Activated CD4-positive, alpha-beta T cell treated with anti-CD3 and anti-CD28 coated beads for 36 hours (primary cell): ENCODE results near the gene S100A7. TPM values are rescaled to one million over a fixed set of nuclear protein-coding genes. Genes with fewer than 3 reads are reported as not detected.
"Not testable (repeated sequence)": the region's sequence is repeated elsewhere in the genome, so short reads cannot be mapped to it uniquely, and the experiment has no call there.

Experiments
- ATAC-seq: fragments of 200-7000 bp; cut with Tn5 transposase; one replicate; pipeline ENCODE4 v1.10.0; 2021; ENCODE audit warnings: mild to moderate bottlenecking, moderate library complexity
- CTCF ChIA-PET: fragments of 350-600 bp; sonication (Branson Sonifier 250); formaldehyde crosslinking; loops from one replicate; lab custom pipeline; 2021; ENCODE audit warnings: antibody characterized with exemption; lab: Charles Lee
- POLR2A ChIA-PET: fragments of 350-600 bp; sonication (Branson Sonifier 250); formaldehyde crosslinking; loops from one replicate; lab custom pipeline; 2021; ENCODE audit warnings: antibody characterized with exemption, inconsistent platforms; lab: Charles Lee
- DNase-seq: peaks from one replicate; pipeline ENCODE4 v3.0.0-alpha.2; 2020
- H3K27ac Mint-ChIP-seq: one replicate; pipeline ENCODE4 v1.8.0; 2021; ENCODE audit warnings: mixed read lengths
- H3K27me3 Mint-ChIP-seq: one replicate; pipeline ENCODE4 v1.8.0; 2021; ENCODE audit warnings: mixed read lengths
- H3K36me3 Mint-ChIP-seq: one replicate; pipeline ENCODE4 v1.8.0; 2021; ENCODE audit warnings: low read depth, mixed read lengths
- H3K4me1 Mint-ChIP-seq: one replicate; pipeline ENCODE4 v1.8.0; 2021; ENCODE audit warnings: mixed read lengths
- H3K4me3 Mint-ChIP-seq: one replicate; pipeline ENCODE4 v1.8.0; 2021; ENCODE audit warnings: mild to moderate bottlenecking, moderate library complexity, mixed read lengths
- H3K9me3 Mint-ChIP-seq: one replicate; pipeline ENCODE4 v1.8.0; 2021; ENCODE audit warnings: low read depth, mixed read lengths
- intact Hi-C, 2 experiments: fragments of 100-400 bp; cut with DNase I in 1 of 2; cut with micrococcal nuclease in 1 of 2; formaldehyde crosslinking; loops; one replicate each; pipeline versions ENCODE4 v1.14.2 to v1.15.1; 2022 to 2024; cut with DNase I, micrococcal nuclease
- total RNA-seq, 2 experiments: library from RNA; stranded (reverse); gene quantifications; one replicate each; pipeline ENCODE4 v1.2.3, GENCODE V29; 2021

S100A7 gene
- total RNA-seq, 2 experiments from 2014 or later, result not detected

DNA sequence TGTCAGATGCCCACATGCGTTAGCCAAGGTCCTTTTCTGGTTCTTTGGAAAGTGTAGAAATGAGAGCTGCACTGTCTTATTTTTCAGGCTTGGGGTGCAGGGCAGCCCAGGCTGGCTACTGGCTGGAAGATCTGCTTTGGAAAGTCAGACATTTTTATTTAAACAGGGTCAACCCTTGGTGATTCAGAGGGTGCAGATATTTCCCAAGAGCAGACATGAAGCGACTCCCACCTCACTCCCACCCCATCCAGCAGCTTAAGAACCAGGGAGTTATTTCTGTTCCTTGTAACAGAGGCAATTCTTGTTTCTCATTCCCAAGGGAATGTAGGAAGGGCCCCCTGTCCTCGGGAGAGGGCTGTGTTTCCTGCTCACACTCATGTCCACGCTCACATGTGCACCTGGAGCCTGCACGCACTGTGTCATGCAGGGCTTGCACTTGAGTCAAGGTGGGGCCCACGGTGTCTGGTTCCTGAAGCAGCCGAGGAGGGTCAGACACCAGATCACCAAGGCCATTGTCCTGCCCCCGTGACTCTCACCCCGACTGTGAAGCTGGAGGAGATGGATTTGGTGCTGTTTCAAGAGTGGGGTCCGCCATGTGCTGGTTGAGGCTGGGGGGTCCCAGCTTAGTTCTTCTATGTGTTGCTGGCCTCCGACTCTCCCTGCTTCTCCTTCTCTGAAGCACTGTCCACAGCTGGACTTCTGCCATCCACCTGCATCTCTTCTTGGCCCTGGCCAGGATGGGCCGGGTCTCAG lies 43.1 kb downstream of the S100A7 start:
- no peak for DNase-seq
- Mint-ChIP-seq H3K4me3 (no peak overlapping the region), H3K36me3 (no peaks in the 10 kb centered on the region), H3K27ac (no peak overlapping the region), H3K27me3 (peaks cover 24% of the 10 kb centered on the region), H3K9me3 (no peaks in the 10 kb centered on the region), H3K4me1 (no peaks in the 10 kb centered on the region)
- ChIA-PET POLR2A (interaction anchor here (0.6 kb wide), 1 partner anchor 230 kb away, joined by 4 read pairs; no protein-coding TSS in a partner anchor), CTCF (no interaction called here)
- no peak for ATAC-seq
- intact Hi-C loops, result no loop called here

DNA sequence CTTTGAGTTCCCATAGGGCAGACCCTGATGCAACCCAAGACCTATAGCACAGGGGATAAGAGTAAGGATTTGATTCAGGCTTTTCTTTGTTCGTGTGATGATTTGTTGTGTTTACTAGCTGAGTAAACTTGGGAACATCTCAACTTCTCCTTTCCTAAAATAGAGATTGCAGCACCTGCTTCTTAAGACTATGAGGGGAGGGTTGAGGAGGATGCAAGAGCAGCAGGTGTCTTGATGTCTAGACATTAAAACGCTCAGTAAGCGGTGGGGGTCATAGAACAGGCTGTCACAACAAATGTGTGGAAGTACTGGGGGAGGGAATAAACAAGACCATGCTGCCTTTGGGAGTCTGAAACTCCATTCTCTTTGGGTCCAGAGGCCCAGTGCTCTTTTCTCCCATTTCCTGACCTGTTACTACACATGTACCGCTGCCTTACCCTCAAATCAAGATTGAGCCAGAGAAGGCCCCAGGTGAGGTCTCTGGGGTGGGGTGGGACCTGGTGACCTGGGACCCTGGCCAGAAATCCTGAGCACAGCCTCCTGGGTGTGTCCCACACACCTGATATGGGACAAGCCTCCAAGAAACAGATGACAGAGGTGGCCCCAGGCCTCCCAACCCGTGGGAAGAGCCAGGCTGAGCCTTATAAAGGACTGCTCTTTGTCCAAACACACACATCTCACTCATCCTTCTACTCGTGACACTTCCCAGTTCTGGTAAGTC lies 44.4 kb downstream of the S100A7 start, which contains the start of gene S100A7A:
S100A7A (plus strand) TSS at position 671 of the 721 bp plus-strand sequence. CDS start 1,563 bp downstream, outside the sequence.
- no peaks in the 10 kb centered on the region for H3K4me1 Mint-ChIP-seq
- H3K4me3 Mint-ChIP-seq, result no peak within 1 kb of the TSS
- no peak within 1 kb of the TSS for H3K27ac Mint-ChIP-seq
- ATAC-seq (no peak), DNase-seq (no peak)
- POLR2A ChIA-PET, result no interaction called here
- peaks cover 20% of the 10 kb centered on the region for H3K27me3 Mint-ChIP-seq
- intact Hi-C loops, result no loop called here
- CTCF ChIA-PET, result no interaction called here
- no peaks in the 10 kb centered on the region for H3K9me3 Mint-ChIP-seq
- no peaks in the 10 kb centered on the region for H3K36me3 Mint-ChIP-seq

DNA sequence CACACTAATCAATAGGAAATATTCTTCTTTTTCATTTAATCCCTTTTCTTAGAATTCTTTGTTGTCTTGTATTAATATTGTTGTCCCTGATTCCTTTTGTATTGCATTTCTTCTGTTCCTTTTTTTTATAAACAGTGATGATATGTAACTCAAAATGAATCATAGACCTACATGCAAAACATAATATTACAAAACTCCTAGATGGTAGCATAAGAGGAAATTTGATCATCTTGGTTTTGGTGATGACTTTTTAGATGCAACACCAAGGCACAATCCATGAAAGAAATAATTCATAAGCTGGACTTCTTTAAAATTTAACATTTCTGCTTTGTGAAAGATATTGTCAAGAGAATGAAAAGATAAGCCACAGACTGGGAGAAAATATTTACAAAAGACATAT lies 46.5 kb downstream of the S100A7 start:
- ATAC-seq, DNase-seq, H3K4me3 Mint-ChIP-seq, H3K36me3 Mint-ChIP-seq, intact Hi-C loops, H3K27ac Mint-ChIP-seq, H3K9me3 Mint-ChIP-seq, CTCF ChIA-PET, H3K4me1 Mint-ChIP-seq, POLR2A ChIA-PET: not testable (repeated sequence)
- H3K27me3 Mint-ChIP-seq, result peaks cover 15% of the 10 kb centered on the region

Other genes starting within 250 kb of the S100A7 start
- gene PRR9, start 243.1 kb downstream of the S100A7 start, total RNA-seq, result not detected
- gene LORICRIN, start 201.0 kb downstream of the S100A7 start, total RNA-seq, result not detected
- not detected for gene PGLYRP3, start 147.7 kb downstream of the S100A7 start, total RNA-seq
- gene PGLYRP4, start 111.8 kb downstream of the S100A7 start, total RNA-seq, result under 1 TPM in 1 of 2 experiments, not detected in 1; 0.09 TPM
- not detected for gene S100A9, start 102.8 kb downstream of the S100A7 start, total RNA-seq
- not detected for gene S100A12, start 85.0 kb downstream of the S100A7 start, total RNA-seq
- gene S100A8, start 69.6 kb downstream of the S100A7 start, total RNA-seq, result not detected
- not detected for gene S100A7A, start 44.1 kb downstream of the S100A7 start, total RNA-seq
- gene S100A6, start 75.3 kb upstream of the S100A7 start, total RNA-seq, result 100 to 1,000 TPM; 219 to 349 TPM
- 1 to 10 TPM; 2.4 to 3.4 TPM for gene S100A5, start 80.3 kb upstream of the S100A7 start, total RNA-seq
- gene S100A4, start 85.2 kb upstream of the S100A7 start, total RNA-seq, result 100 to 1,000 TPM in 1 of 2 experiments, 10 to 100 TPM in 1; 84.8 to 166 TPM
- gene S100A3, start 88.6 kb upstream of the S100A7 start, total RNA-seq, result not detected
- gene S100A2, start 105.2 kb upstream of the S100A7 start, total RNA-seq, result 1 to 10 TPM; 3.3 to 7.0 TPM
- not detected for gene S100A16, start 152.5 kb upstream of the S100A7 start, total RNA-seq
- gene S100A14, start 155.7 kb upstream of the S100A7 start, total RNA-seq, result under 1 TPM; 0.14 to 0.34 TPM
- gene S100A13, start 166.9 kb upstream of the S100A7 start, total RNA-seq, result 1 to 10 TPM; 5.4 TPM
- not detected for gene S100A1, start 167.8 kb upstream of the S100A7 start, total RNA-seq
- gene CHTOP, start 173.4 kb upstream of the S100A7 start, total RNA-seq, result 10 to 100 TPM; 85.1 to 91.4 TPM
- gene SNAPIN, start 198.1 kb upstream of the S100A7 start, total RNA-seq, result 10 to 100 TPM; 34.2 to 38.4 TPM
- 100 to 1,000 TPM; 325 to 435 TPM for gene ILF2, start 210.3 kb upstream of the S100A7 start, total RNA-seq
- under 1 TPM; 0.04 to 0.11 TPM for gene NPR1, start 218.0 kb upstream of the S100A7 start, total RNA-seq